Activated naive CD8-positive, alpha-beta T cell (primary cell): ENCODE measurements around the gene PCAT7.

Experiments used
- H3K27ac Mint-ChIP-seq: one replicate; pipeline ENCODE4 v1.8.0; 2021; ENCODE audit warnings: mixed read lengths
- H3K27me3 Mint-ChIP-seq: one replicate; pipeline ENCODE4 v1.8.0; 2021; ENCODE audit warnings: mixed read lengths
- H3K36me3 Mint-ChIP-seq: one replicate; pipeline ENCODE4 v1.8.0; 2021; ENCODE audit warnings: mixed read lengths
- H3K4me1 Mint-ChIP-seq: one replicate; pipeline ENCODE4 v1.8.0; 2021; ENCODE audit warnings: low read depth, mixed read lengths
- H3K4me3 Mint-ChIP-seq: one replicate; pipeline ENCODE4 v1.8.0; 2021; ENCODE audit warnings: mild to moderate bottlenecking, mixed read lengths
- H3K9me3 Mint-ChIP-seq: one replicate; pipeline ENCODE4 v1.8.0; 2021; ENCODE audit warnings: low read depth, mixed read lengths

PCAT7 gene

GRCh38 chr9:94606646-94607422, 52.0 kb downstream of the PCAT7 start:
- Mint-ChIP-seq H3K4me1 (peaks cover 5% of the 10 kb centered on the region), H3K36me3 (peaks cover 4% of the 10 kb centered on the region), H3K27me3 (no peaks in the 10 kb centered on the region), H3K9me3 (no peaks in the 10 kb centered on the region), H3K27ac (no peak overlapping the region), H3K4me3 (no peak overlapping the region)

DNA sequence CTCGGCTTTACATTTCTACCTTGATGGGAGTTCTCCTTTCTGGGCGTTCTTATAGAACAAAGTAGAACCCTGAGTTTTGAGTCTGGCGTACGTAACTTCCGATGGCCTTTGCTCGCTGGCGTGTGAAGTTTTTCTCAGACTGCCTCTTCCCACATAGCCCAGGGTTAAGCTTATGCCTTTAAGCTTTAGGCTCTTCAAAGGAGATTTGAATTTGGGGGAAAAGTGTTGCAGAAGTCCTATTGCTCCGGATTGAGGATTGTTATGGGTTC, 52.5 kb downstream of the PCAT7 start:
- H3K27ac Mint-ChIP-seq = no peak overlapping the region
- H3K36me3 Mint-ChIP-seq = peaks cover 4% of the 10 kb centered on the region
- H3K27me3 Mint-ChIP-seq = no peaks in the 10 kb centered on the region

GRCh38 chr9:94610181-94610606, 55.3 kb downstream of the PCAT7 start:
- H3K4me1 Mint-ChIP-seq = peaks cover 8% of the 10 kb centered on the region
- H3K4me3 Mint-ChIP-seq = no peak overlapping the region
- H3K27ac Mint-ChIP-seq = no peak overlapping the region
- no peaks in the 10 kb centered on the region for H3K9me3 Mint-ChIP-seq
- peaks cover 4% of the 10 kb centered on the region for H3K36me3 Mint-ChIP-seq
- H3K27me3 Mint-ChIP-seq = no peaks in the 10 kb centered on the region

More for the DNA sequence above, 52.5 kb downstream of the PCAT7 start:
- H3K4me3 Mint-ChIP-seq = no peak overlapping the region
- peaks cover 10% of the 10 kb centered on the region for H3K4me1 Mint-ChIP-seq
- H3K9me3 Mint-ChIP-seq = no peaks in the 10 kb centered on the region

DNA sequence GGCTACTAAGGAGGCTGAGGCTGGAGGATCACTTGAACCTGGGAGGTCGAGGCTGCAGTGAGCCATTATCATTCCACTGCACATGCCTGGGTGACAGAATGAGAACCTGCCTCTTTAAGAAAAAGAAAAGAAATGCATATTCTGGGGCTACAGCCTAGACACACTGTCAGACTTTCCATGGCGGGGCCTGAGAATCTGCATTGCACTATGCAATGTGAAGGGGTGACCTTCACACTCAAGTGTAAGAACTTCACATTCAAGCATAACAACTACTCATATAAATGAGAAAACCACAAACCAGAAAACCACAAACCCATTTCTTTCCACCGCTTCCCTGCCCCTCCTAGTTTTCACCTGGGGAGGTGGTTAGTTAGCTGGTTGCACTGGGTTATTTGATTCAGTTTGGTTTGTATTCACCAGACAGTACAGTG, 56.8 kb downstream of the PCAT7 start:
- no peaks in the 10 kb centered on the region for H3K9me3 Mint-ChIP-seq
- H3K36me3 Mint-ChIP-seq = peaks cover 7% of the 10 kb centered on the region
- H3K27ac Mint-ChIP-seq = no peak overlapping the region
- H3K4me1 Mint-ChIP-seq = peaks cover 8% of the 10 kb centered on the region
- peaks cover 2% of the 10 kb centered on the region for H3K27me3 Mint-ChIP-seq
- H3K4me3 Mint-ChIP-seq = no peak overlapping the region

DNA sequence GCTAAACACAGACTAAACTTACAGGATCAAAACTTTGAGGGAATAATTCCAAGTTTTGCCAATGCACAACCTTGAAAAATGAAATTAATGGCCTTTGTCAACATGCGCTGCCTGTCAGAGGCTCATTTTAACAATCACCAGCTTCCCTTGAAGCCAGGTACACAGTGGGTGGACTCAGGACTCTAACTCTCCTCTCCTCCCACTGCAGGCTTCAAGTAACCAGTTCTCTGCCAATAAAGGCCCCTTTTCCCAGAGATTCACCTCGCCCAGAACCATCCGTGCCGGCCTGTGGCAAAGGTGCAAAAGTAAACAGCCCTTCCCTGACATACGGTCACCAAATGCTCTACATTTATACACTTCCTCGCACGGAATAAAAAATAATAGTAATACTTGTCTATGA, 57.2 kb downstream of the PCAT7 start:
- peaks cover 2% of the 10 kb centered on the region for H3K27me3 Mint-ChIP-seq
- H3K4me1 Mint-ChIP-seq = peaks cover 8% of the 10 kb centered on the region
- H3K36me3 Mint-ChIP-seq = peaks cover 4% of the 10 kb centered on the region
- H3K4me3 Mint-ChIP-seq = no peak overlapping the region
- no peaks in the 10 kb centered on the region for H3K9me3 Mint-ChIP-seq
- H3K27ac Mint-ChIP-seq = no peak overlapping the region

- Mint-ChIP-seq H3K4me1 (peaks cover 8% of the 10 kb centered on the region), H3K36me3 (peaks cover 8% of the 10 kb centered on the region), H3K27me3 (peaks cover 2% of the 10 kb centered on the region), H3K27ac (no peak overlapping the region), H3K9me3 (no peaks in the 10 kb centered on the region), H3K4me3 (no peak overlapping the region)
Measured at GRCh38 chr9:94613003-94613402, 58.1 kb downstream of the PCAT7 start.

- no peak overlapping the region for H3K27ac Mint-ChIP-seq
- H3K4me1 Mint-ChIP-seq = peaks cover 9% of the 10 kb centered on the region
- no peak overlapping the region for H3K4me3 Mint-ChIP-seq
- H3K36me3 Mint-ChIP-seq = peaks cover 18% of the 10 kb centered on the region
- peaks cover 6% of the 10 kb centered on the region for H3K27me3 Mint-ChIP-seq
- H3K9me3 Mint-ChIP-seq = no peaks in the 10 kb centered on the region
Measured at GRCh38 chr9:94619026-94619425, 64.1 kb downstream of the PCAT7 start.
